HepG2 (cell line): ENCODE measurements around the gene KLF7. TPM values are rescaled to one million over a fixed set of nuclear protein-coding genes. Genes with fewer than 3 reads are reported as not detected.

Experiments
- ATAC-seq: fragments of 200-7000 bp; cut with Tn5 transposase; 3 replicates; pipeline ENCODE4 v1.9.1; 2020; ENCODE audit warnings: mild to moderate bottlenecking, moderate library complexity
- BruUV-seq: library from RNA; stranded (reverse); fragments of 400-500 nt; replicated peaks from 2 replicates; lab custom pipeline; 2021; lab: Mats Ljungman, UMichigan
- CTCF ChIA-PET: fragments of 300-600 bp; formaldehyde crosslinking; extraction: SDS; loops from one replicate; lab custom pipeline; 2021; ENCODE audit warnings: low total read pairs, inconsistent platforms, low intra/inter-chr PET ratio; lab: Yijun Ruan, JAX
- POLR2A ChIA-PET: fragments of 350-600 bp; sonication (Branson Sonifier 250); formaldehyde crosslinking; loops from one replicate; lab custom pipeline; 2020; ENCODE audit warnings: antibody characterized with exemption, inconsistent platforms; lab: Yijun Ruan, JAX
- DNase-seq: peaks from one replicate; pipeline ENCODE4 v3.0.0-alpha.2; 2015; ENCODE audit warnings: low spot score
- FAIRE-seq: peaks from 3 replicates; lab custom pipeline; 2011; peaks lifted over from hg19 to GRCh38; lab: Jason Lieb, UNC
- H2AFZ ChIP-seq: one replicate; pipeline ENCODE4 v1.6.1; 2011; ENCODE audit warnings: low read length, inconsistent platforms
- H3K27ac ChIP-seq: fragments of 300-600 bp; 3 replicates; pipeline ENCODE4 v1.8.0; 2011; ENCODE audit warnings: mixed run types, mild to moderate bottlenecking, mixed read lengths, low read length, inconsistent platforms; ENCODE audit not compliant: insufficient read depth; ENCODE audit errors: extremely low read length
- H3K27me3 ChIP-seq, 2 experiments: fragments of 200-600 bp in 1 of 2; 2 replicates in 1 of 2; 3 replicates in 1 of 2; pipeline versions ENCODE4 v1.6.0 to v1.8.0; 2011; ENCODE audit warnings: low read length in 2 of 2, mild to moderate bottlenecking in 2 of 2, moderate library complexity in 2 of 2, inconsistent platforms in 1 of 2; ENCODE audit not compliant: insufficient read depth in 2 of 2, control insufficient read depth in 1 of 2
- H3K36me3 ChIP-seq, 2 experiments: fragments of 200-600 bp in 1 of 2; replicated peaks in 1 of 2; 2 replicates in 1 of 2; 3 replicates in 1 of 2; pipeline versions ENCODE4 v1.5.1 to v1.8.0; 2011; ENCODE audit warnings: low read length in 2 of 2, inconsistent platforms in 1 of 2; ENCODE audit not compliant: insufficient read depth in 2 of 2, control insufficient read depth in 1 of 2
- H3K4me1 ChIP-seq: 2 replicates; pipeline ENCODE4 v1.5.1; 2012; ENCODE audit warnings: low read length, inconsistent platforms; ENCODE audit not compliant: insufficient read depth
- H3K4me2 ChIP-seq: 2 replicates; pipeline ENCODE4 v1.6.0; 2011; ENCODE audit warnings: low read depth, low read length, inconsistent platforms
- H3K4me3 ChIP-seq, 3 experiments: fragments of 200-600 bp in 1 of 3; sonication (generic), shearing (Covaris generic) in 1 of 3; replicated peaks in 1 of 3; 2 replicates each; pipeline ENCODE4 v1.5.1; 2011 to 2016; ENCODE audit warnings: low read length in 3 of 3, inconsistent platforms in 2 of 3, low read depth in 2 of 3, mild to moderate bottlenecking in 2 of 3, control low read depth in 1 of 3, mixed read lengths in 1 of 3; ENCODE audit not compliant: insufficient read depth in 1 of 3
- H3K79me2 ChIP-seq: one replicate; pipeline ENCODE4 v1.6.1; 2011; ENCODE audit warnings: low read length, inconsistent platforms; ENCODE audit not compliant: insufficient read depth
- H3K9ac ChIP-seq: 2 replicates; pipeline ENCODE4 v1.6.0; 2011; ENCODE audit warnings: mild to moderate bottlenecking, low read depth, low read length, inconsistent platforms; ENCODE audit not compliant: insufficient read depth
- H3K9me3 ChIP-seq: 2 replicates; pipeline ENCODE4 v1.5.1; 2012; ENCODE audit warnings: mild to moderate bottlenecking, low read length
- H4K20me1 ChIP-seq: 2 replicates; pipeline ENCODE4 v1.6.0; 2011; ENCODE audit warnings: inconsistent platforms, mild to moderate bottlenecking, low read length, moderate library complexity; ENCODE audit not compliant: insufficient read depth
- BRD4 ChIP-seq: sonication (generic); formaldehyde crosslinking; IDR thresholded peaks from 2 replicates; pipeline ENCODE4 v1.4.0; 2020; ENCODE audit warnings: missing genetic modification reagents
- POLR2G ChIP-seq: fragments of 200-400 bp; formaldehyde crosslinking; IDR thresholded peaks from 2 replicates; pipeline ENCODE4 v1.6.1; 2018; ENCODE audit warnings: mild to moderate bottlenecking, low read depth, low read length, moderate library complexity
- PTBP1 ChIP-seq: fragments of 200-400 bp; formaldehyde crosslinking; IDR thresholded peaks from 2 replicates; pipeline ENCODE4 v1.6.1; 2018; ENCODE audit warnings: low read length, low read depth; ENCODE audit not compliant: poor library complexity, severe bottlenecking
- SOX13 ChIP-seq, 3 experiments: fragments of 450-650 bp in 1 of 3; sonication (generic) in 1 of 3; formaldehyde crosslinking in 1 of 3; IDR thresholded peaks in 2 of 3; conservative IDR thresholded peaks in 1 of 3; 2 replicates each; pipeline versions ENCODE4 v1.5.0 to v1.6.1; 2016 to 2020; ENCODE audit warnings: antibody characterized with exemption in 1 of 3, mild to moderate bottlenecking in 1 of 3, missing compliant biosample characterization in 1 of 3, missing genetic modification reagents in 1 of 3, moderate library complexity in 1 of 3
- THAP7 ChIP-seq: sonication (generic); formaldehyde crosslinking; IDR thresholded peaks from 2 replicates; pipeline ENCODE4 v1.8.1; 2023; ENCODE audit warnings: mild to moderate bottlenecking, missing genetic modification reagents
- ZFP41 ChIP-seq: sonication (generic); formaldehyde crosslinking; IDR thresholded peaks from 2 replicates; pipeline ENCODE4 v1.4.0; 2020; ENCODE audit warnings: mild to moderate bottlenecking, missing genetic modification reagents, borderline replicate concordance
- ZFYVE20 ChIP-seq: sonication (generic); formaldehyde crosslinking; IDR thresholded peaks from 2 replicates; pipeline ENCODE4 v1.8.0; 2023; ENCODE audit warnings: low read depth, mild to moderate bottlenecking, moderate library complexity, missing genetic modification reagents, borderline replicate concordance
- ZNF563 ChIP-seq: sonication (generic); formaldehyde crosslinking; IDR thresholded peaks from 2 replicates; pipeline ENCODE4 v1.8.0; 2022; ENCODE audit warnings: mild to moderate bottlenecking, moderate library complexity, missing genetic modification reagents
- WGBS: methylation state at CpG from one replicate; pipeline ENCODE4 v1.1.6; 2017; ENCODE audit warnings: low lambda C conversion rate; 5-methylcytosine and 5-hydroxymethylcytosine counted together
- in situ Hi-C: cut with HindIII; loops from 2 replicates; pipeline ENCODE4 v1.10.0; 2017; ENCODE audit warnings: low pct_unique_long_range_greater_than_20kb; ENCODE audit not compliant: extremely low pct_ligation_motif_present
- intact Hi-C: fragments of 100-400 bp; cut with micrococcal nuclease; formaldehyde crosslinking; loops from one replicate; pipeline ENCODE4 v1.10.0; 2022; ENCODE audit not compliant: unreplicated experiment
- polyA plus RNA-seq, 8 experiments: library from polyadenylated mRNA; depleted of rRNA in 3 of 8; stranded (reverse) in 7 of 8; unstranded in 1 of 8; fragments of >200 nt; fragmentation: Illumina TruSeq in 4 of 8; extraction: Trizol in 4 of 8; gene quantifications; 2 replicates each; pipeline versions ENCODE4 v1.2.1 to v1.2.3, GENCODE V29; 2011 to 2016; ENCODE audit warnings: low read depth in 4 of 8, missing spikeins in 1 of 8, mixed read lengths in 1 of 8; ENCODE audit not compliant: insufficient read depth in 1 of 8
- total RNA-seq, 5 experiments: library from RNA; depleted of rRNA; stranded (reverse); fragments of >200 nt; fragmentation: Illumina TruSeq; extraction: Trizol; gene quantifications; 2 replicates each; pipeline ENCODE4 v1.2.3, GENCODE V29; 2016; ENCODE audit warnings: low read depth in 1 of 5
- TF ChIP-seq, protein P1 (sequence below): sonication (generic); formaldehyde crosslinking; IDR thresholded peaks from 2 replicates; pipeline ENCODE4 v1.8.0; 2022; ENCODE audit warnings: mild to moderate bottlenecking, missing genetic modification reagents

Gene KLF7
- total and polyA plus RNA-seq, 2 of the 13 experiments (the other 11 are each of a cell fraction or from before 2014, with no cell fraction given), result 2.6 to 5.4 TPM

DNA sequence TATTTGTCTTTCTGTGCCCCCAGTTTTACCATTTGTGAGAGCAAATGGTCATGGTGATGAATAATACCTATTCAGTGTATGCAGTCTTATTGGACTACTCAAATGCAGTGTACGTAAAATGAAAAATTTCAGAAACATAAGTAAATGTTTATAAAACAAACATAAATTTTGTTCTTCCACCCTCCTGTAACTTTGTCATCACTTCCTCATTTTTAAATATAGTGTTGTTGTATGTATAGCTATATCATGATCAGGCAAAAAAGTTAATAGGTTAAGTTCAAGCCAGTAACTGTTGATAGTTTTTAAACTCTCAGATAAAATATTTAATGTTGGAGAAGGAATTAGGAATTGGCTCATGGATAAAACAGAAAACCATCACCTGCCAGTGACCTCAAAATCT lies 93.2 kb downstream of the KLF7 start:
- H4K20me1 ChIP-seq, result no peaks in the 10 kb centered on the region
- ChIA-PET POLR2A (no interaction called here), CTCF (no interaction called here)
- no peaks in the 10 kb centered on the region for H3K4me1 ChIP-seq
- in situ Hi-C loops, result no loop called here
- no peak overlapping the region for H2AFZ ChIP-seq
- TF ChIP-seq ZFP41 (CRISPR knock-in tag), result no peak
- TF ChIP-seq ZFYVE20 (CRISPR knock-in tag), result no peak
- TF ChIP-seq SOX13 (IDR thresholded peaks at IDR 0.05), result no peak
- no peak for TF ChIP-seq SOX13 (CRISPR knock-in tag; conservative IDR thresholded peaks at IDR 0.05 in 1 of 2, IDR thresholded peaks at IDR 0.05 in 1 of 2)
- no peak for TF ChIP-seq BRD4
- TF ChIP-seq, protein P1, sequence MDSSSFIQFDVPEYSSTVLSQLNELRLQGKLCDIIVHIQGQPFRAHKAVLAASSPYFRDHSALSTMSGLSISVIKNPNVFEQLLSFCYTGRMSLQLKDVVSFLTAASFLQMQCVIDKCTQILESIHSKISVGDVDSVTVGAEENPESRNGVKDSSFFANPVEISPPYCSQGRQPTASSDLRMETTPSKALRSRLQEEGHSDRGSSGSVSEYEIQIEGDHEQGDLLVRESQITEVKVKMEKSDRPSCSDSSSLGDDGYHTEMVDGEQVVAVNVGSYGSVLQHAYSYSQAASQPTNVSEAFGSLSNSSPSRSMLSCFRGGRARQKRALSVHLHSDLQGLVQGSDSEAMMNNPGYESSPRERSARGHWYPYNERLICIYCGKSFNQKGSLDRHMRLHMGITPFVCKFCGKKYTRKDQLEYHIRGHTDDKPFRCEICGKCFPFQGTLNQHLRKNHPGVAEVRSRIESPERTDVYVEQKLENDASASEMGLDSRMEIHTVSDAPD (CRISPR knock-in tag), result no peak
- no peak for TF ChIP-seq PTBP1
- no peak for TF ChIP-seq THAP7 (CRISPR knock-in tag)
- no peak for TF ChIP-seq POLR2G
- TF ChIP-seq ZNF563 (CRISPR knock-in tag), result no peak
- H3K4me2 ChIP-seq, result no peak overlapping the region
- ATAC-seq (no peak), FAIRE-seq (no peak), DNase-seq (no peak)
- WGBS, result 97% methylated on average over 1 of the region's 1 CpG
- H3K79me2 ChIP-seq, result no peaks in the 10 kb centered on the region
- no TSS peak for BruUV-seq
- H3K36me3 ChIP-seq, result no peaks in the 10 kb centered on the region
- H3K4me3 ChIP-seq, result no peak overlapping the region
- no peak overlapping the region for H3K27ac ChIP-seq
- no peaks in the 10 kb centered on the region for H3K9me3 ChIP-seq
- H3K27me3 ChIP-seq, result no peaks in the 10 kb centered on the region
- intact Hi-C loops, result no loop called here
- no peak overlapping the region for H3K9ac ChIP-seq
